Endothelial cell of umbilical vein (primary cell): ENCODE measurements around the gene SUCLG2. TPM values are rescaled to one million over a fixed set of nuclear protein-coding genes. Genes with fewer than 3 reads are reported as not detected.

ENCODE experiments used
- BruUV-seq: library from RNA; stranded (reverse); fragments of 400-500 nt; replicated peaks from 2 replicates; lab custom pipeline; 2021; lab: Mats Ljungman, UMichigan
- CTCF ChIA-PET: fragments of 300-600, 350-600 bp; sonication (Branson Sonifier 250); formaldehyde crosslinking; loops from one replicate; lab custom pipeline; 2021; ENCODE audit warnings: antibody characterized with exemption, inconsistent platforms; lab: Charles Lee
- POLR2A ChIA-PET: fragments of 300-600, 350-600 bp; sonication (Branson Sonifier 250); formaldehyde crosslinking; loops from one replicate; lab custom pipeline; 2021; ENCODE audit warnings: antibody characterized with exemption, inconsistent platforms; lab: Charles Lee
- DNase-seq: peaks from one replicate; pipeline ENCODE4 v3.0.0-alpha.2; 2011; ENCODE audit warnings: low read depth, low spot score
- FAIRE-seq: peaks from 2 replicates; lab custom pipeline; 2011; peaks lifted over from hg19 to GRCh38; lab: Jason Lieb, UNC
- H2AFZ ChIP-seq: 2 replicates; pipeline ENCODE4 v1.6.0; 2012; ENCODE audit warnings: low read depth, low read length, control low read depth, inconsistent platforms
- H3K27ac ChIP-seq: 2 replicates; pipeline ENCODE4 v1.5.1; 2011; ENCODE audit warnings: low read depth, mild to moderate bottlenecking, control low read depth, low read length, moderate library complexity; ENCODE audit not compliant: insufficient read depth
- H3K27me3 ChIP-seq, 2 experiments: 2 replicates each; pipeline versions ENCODE4 v1.6.0 to v1.6.1; 2011; ENCODE audit warnings: low read length in 2 of 2, mixed read lengths in 1 of 2; ENCODE audit not compliant: control insufficient read depth in 2 of 2, insufficient read depth in 2 of 2
- H3K36me3 ChIP-seq, 2 experiments: 2 replicates in 1 of 2; 3 replicates in 1 of 2; pipeline ENCODE4 v1.5.1; 2011; ENCODE audit warnings: low read length in 2 of 2, mild to moderate bottlenecking in 1 of 2, moderate library complexity in 1 of 2; ENCODE audit not compliant: control insufficient read depth in 2 of 2, insufficient read depth in 2 of 2; ENCODE audit errors: extremely low read depth in 1 of 2
- H3K4me1 ChIP-seq: 3 replicates; pipeline ENCODE4 v1.5.1; 2011; ENCODE audit warnings: mild to moderate bottlenecking, low read length; ENCODE audit not compliant: control insufficient read depth, insufficient read depth; ENCODE audit errors: extremely low read depth
- H3K4me2 ChIP-seq: 2 replicates; pipeline ENCODE4 v1.6.1; 2011; ENCODE audit warnings: low read length, control low read depth, mixed read lengths; ENCODE audit not compliant: insufficient read depth
- H3K4me3 ChIP-seq, 3 experiments: fragments of 200-600 bp in 1 of 3; sonication (generic), shearing (Covaris generic) in 1 of 3; replicated peaks in 1 of 3; 2 replicates each; pipeline ENCODE4 v1.5.1; 2011 to 2016; ENCODE audit warnings: control low read depth in 3 of 3, low read length in 3 of 3, mild to moderate bottlenecking in 2 of 3, inconsistent platforms in 1 of 3, low read depth in 1 of 3, moderate library complexity in 1 of 3; ENCODE audit not compliant: insufficient read depth in 1 of 3
- H3K79me2 ChIP-seq: 2 replicates; pipeline ENCODE4 v1.6.0; 2012; ENCODE audit warnings: low read length, inconsistent platforms; ENCODE audit not compliant: control insufficient read depth, insufficient read depth
- H3K9ac ChIP-seq: replicated peaks from 2 replicates; pipeline ENCODE3; 2011; ENCODE audit warnings: low read length, control low read depth; ENCODE audit not compliant: insufficient read depth; ENCODE audit errors: extremely low read depth
- H3K9me1 ChIP-seq: replicated peaks from 3 replicates; pipeline ENCODE4 v1.6.0; 2011; ENCODE audit warnings: mild to moderate bottlenecking, low read length; ENCODE audit not compliant: control insufficient read depth, insufficient read depth; ENCODE audit errors: extremely low read depth
- H3K9me3 ChIP-seq: replicated peaks from 2 replicates; pipeline ENCODE4 v1.5.1; 2012; ENCODE audit warnings: low read length, inconsistent platforms; ENCODE audit not compliant: control insufficient read depth, insufficient read depth
- H4K20me1 ChIP-seq: replicated peaks from 2 replicates; pipeline ENCODE3; 2011; ENCODE audit warnings: mild to moderate bottlenecking, low read length; ENCODE audit not compliant: control insufficient read depth, insufficient read depth; ENCODE audit errors: extremely low read depth
- CTCF ChIP-seq, 2 donors: IDR thresholded peaks; 1 replicate in 1 of 2; 2 replicates in 1 of 2; pipeline ENCODE4 v1.5.1; 2011; ENCODE audit warnings: low read length in 2 of 2, mild to moderate bottlenecking in 2 of 2, moderate library complexity in 2 of 2, control low read depth in 1 of 2, inconsistent platforms in 1 of 2, low read depth in 1 of 2; ENCODE audit not compliant: insufficient read depth in 1 of 2; ENCODE audit errors: extremely low read depth in 1 of 2
- EZH2 ChIP-seq: IDR thresholded peaks from 2 replicates; pipeline ENCODE4 v1.6.1; 2012; ENCODE audit warnings: borderline replicate concordance, low read depth, mild to moderate bottlenecking, moderate library complexity, low read length, inconsistent platforms; ENCODE audit not compliant: severe bottlenecking
- FOS ChIP-seq: IDR thresholded peaks from 2 replicates; pipeline ENCODE4 v1.6.1; 2011; ENCODE audit warnings: mild to moderate bottlenecking, low read length, moderate library complexity, borderline replicate concordance; ENCODE audit not compliant: insufficient read depth
- GATA2 ChIP-seq: IDR thresholded peaks from 2 replicates; pipeline ENCODE4 v1.7.0; 2011; ENCODE audit warnings: low read depth, mild to moderate bottlenecking, moderate library complexity, mixed read lengths, low read length; ENCODE audit not compliant: insufficient read length, insufficient read depth
- JUN ChIP-seq: IDR thresholded peaks from 2 replicates; pipeline ENCODE4 v1.6.1; 2011; ENCODE audit warnings: borderline replicate concordance, low read depth; ENCODE audit not compliant: insufficient read length, insufficient read depth
- MAX ChIP-seq: IDR thresholded peaks from 2 replicates; pipeline ENCODE4 v1.6.1; 2011; ENCODE audit not compliant: insufficient read depth, insufficient read length
- POLR2A ChIP-seq: IDR thresholded peaks from 2 replicates; pipeline ENCODE4 v1.6.1; 2012; ENCODE audit warnings: low read depth, mild to moderate bottlenecking, control low read depth, low read length
- POLR2AphosphoS5 ChIP-seq: IDR thresholded peaks from 2 replicates; pipeline ENCODE4 v1.6.1; 2012; ENCODE audit warnings: low read depth, mild to moderate bottlenecking, control low read depth, low read length, moderate library complexity; ENCODE audit not compliant: insufficient read depth
- dilution Hi-C: fragments of 300-500 bp; cut with MboI; formaldehyde crosslinking; loops from one replicate; pipeline ENCODE4 v1.15.0; 2019; ENCODE audit warnings: low sequenced_read_pairs; ENCODE audit not compliant: extremely low pct_ligation_motif_present
- intact Hi-C: fragments of 100-400 bp; cut with micrococcal nuclease; formaldehyde crosslinking; loops from one replicate; pipeline ENCODE4 v1.10.0; 2022
- polyA plus RNA-seq, 4 experiments: library from polyadenylated mRNA; depleted of rRNA in 3 of 4; stranded (reverse) in 3 of 4; unstranded in 1 of 4; fragments of >200 nt; gene quantifications; 2 replicates each; pipeline versions ENCODE4 v1.2.1 to v1.2.3, GENCODE V29; 2011 to 2012; ENCODE audit warnings: missing spikeins in 1 of 4
- total RNA-seq: library from RNA; stranded (reverse); gene quantifications from 2 replicates; pipeline ENCODE4 v1.2.3, GENCODE V29; 2021

Gene SUCLG2
- total and polyA plus RNA-seq, 2 donors (not counting 3 experiments of a cell fraction or from before 2014, with no cell fraction given), result 8.1 to 38.3 TPM

DNA sequence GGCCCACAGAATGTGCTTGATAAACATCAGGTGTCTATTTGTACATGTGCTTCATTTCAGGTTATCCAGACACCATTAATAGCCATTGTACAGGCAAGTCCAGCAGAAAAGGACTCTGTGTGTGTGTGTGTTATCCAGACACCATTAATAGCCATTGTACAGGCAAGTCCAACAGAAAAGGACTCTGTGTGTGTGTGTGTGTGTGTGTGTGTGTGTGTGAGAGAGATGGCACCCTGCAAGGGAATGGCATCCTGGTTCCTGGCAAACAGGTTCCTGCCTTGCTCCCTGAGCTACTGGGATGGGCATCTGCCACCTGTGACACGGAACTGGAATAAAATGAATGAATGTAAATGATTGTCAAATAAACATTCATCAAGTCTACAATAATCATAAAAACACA, 11.7 kb downstream of the SUCLG2 start:
- dilution Hi-C loops (no loop called here), intact Hi-C loops (no loop called here)
- Histone ChIP-seq H3K79me2 (peaks cover 25% of the 10 kb centered on the region), H3K27ac (no peak overlapping the region), H3K9me3 (no peaks in the 10 kb centered on the region), H3K9me1 (no peaks in the 10 kb centered on the region), H3K9ac (no peak overlapping the region), H3K4me2 (no peak overlapping the region), H3K27me3 (no peaks in the 10 kb centered on the region), H4K20me1 (no peaks in the 10 kb centered on the region), H3K4me1 (peaks cover 9% of the 10 kb centered on the region), H3K36me3 (no peaks in the 10 kb centered on the region), H3K4me3 (no peak overlapping the region), H2AFZ (no peak overlapping the region)
- FAIRE-seq, result no peak
- ChIA-PET POLR2A (no interaction called here), CTCF (no interaction called here)
- no TSS peak for BruUV-seq
- DNase-seq, result no peak
- TF ChIP-seq POLR2A (no peak), CTCF (IDR thresholded peaks at IDR 0.05; ENCODE audit: extremely low read depth in 1 of 2, insufficient read depth in 1 of 2, low read depth in 1 of 2, low read length in 2 of 2) (no peak), JUN (no peak), POLR2AphosphoS5 (no peak)

- DNase-seq, result no peak
- no peaks in the 10 kb centered on the region for H4K20me1 ChIP-seq
- peaks cover 25% of the 10 kb centered on the region for H3K79me2 ChIP-seq
- H3K4me2 ChIP-seq, result no peak overlapping the region
- peaks cover 7% of the 10 kb centered on the region for H3K4me1 ChIP-seq
- no peak for FAIRE-seq
- intact Hi-C loops, result no loop called here
- TF ChIP-seq EZH2, result no peak
- no peak for TF ChIP-seq POLR2AphosphoS5
- no peak for TF ChIP-seq JUN
- no peak for TF ChIP-seq FOS
- TF ChIP-seq GATA2, result no peak
- TF ChIP-seq POLR2A, result no peak
- no peak for TF ChIP-seq CTCF (IDR thresholded peaks at IDR 0.05; ENCODE audit: extremely low read depth in 1 of 2, insufficient read depth in 1 of 2, low read depth in 1 of 2, low read length in 2 of 2)
- no peak for TF ChIP-seq MAX
- dilution Hi-C loops, result no loop called here
- no peaks in the 10 kb centered on the region for H3K9me1 ChIP-seq
- H3K36me3 ChIP-seq, result peaks cover 0 to 3% of the 10 kb centered on the region in 2 experiments
- H3K4me3 ChIP-seq, result no peak overlapping the region
- no peak overlapping the region for H3K27ac ChIP-seq
- no TSS peak for BruUV-seq
- ChIA-PET POLR2A (no interaction called here), CTCF (no interaction called here)
- H3K27me3 ChIP-seq, result no peaks in the 10 kb centered on the region
- H3K9ac ChIP-seq, result no peak overlapping the region
- H3K9me3 ChIP-seq, result no peaks in the 10 kb centered on the region
- no peak overlapping the region for H2AFZ ChIP-seq
Observed at GRCh38 chr3:67642190-67642589, 12.2 kb downstream of the SUCLG2 start.
